GM12878 (cell line): ENCODE data around the gene GZF1. TPM values are rescaled to one million over a fixed set of nuclear protein-coding genes. Genes with fewer than 3 reads are reported as not detected.

Experiments used
- ATAC-seq: fragments of 200-7000 bp; cut with Tn5 transposase; 3 replicates; pipeline ENCODE4 v1.9.1; 2020; ENCODE audit warnings: mild to moderate bottlenecking, moderate library complexity
- BruUV-seq: library from RNA; stranded (reverse); fragments of 400-500 nt; replicated peaks from 2 replicates; lab custom pipeline; 2021; lab: Mats Ljungman, UMichigan
- CTCF ChIA-PET: fragments of 300-600 bp; sonication (Branson Sonifier 250); formaldehyde crosslinking; extraction: SDS; loops from one replicate; lab custom pipeline; 2021; ENCODE audit warnings: inconsistent platforms; lab: Yijun Ruan, JAX
- POLR2A ChIA-PET: fragments of 350-600 bp; formaldehyde crosslinking; extraction: SDS; loops from one replicate; lab custom pipeline; 2021; ENCODE audit warnings: inconsistent platforms; lab: Charles Lee
- RAD21 ChIA-PET: fragments of 300-600 bp; sonication (Branson Sonifier 250); formaldehyde crosslinking; loops from one replicate; lab custom pipeline; 2023; ENCODE audit warnings: antibody characterized with exemption; ENCODE audit not compliant: unreplicated experiment; lab: Charles Lee
- SMC1A ChIA-PET: fragments of 300-600 bp; sonication (Branson Sonifier 250); formaldehyde crosslinking; loops from one replicate; lab custom pipeline; 2023; ENCODE audit not compliant: unreplicated experiment, uncharacterized antibody; lab: Charles Lee
- DNase-seq: peaks from one replicate; pipeline ENCODE4 v3.0.0-alpha.2; 2011; ENCODE audit warnings: low read depth, low spot score
- FAIRE-seq: peaks from 3 replicates; lab custom pipeline; 2011; peaks lifted over from hg19 to GRCh38; lab: Jason Lieb, UNC
- H2AFZ ChIP-seq: 2 replicates; pipeline ENCODE4 v1.6.0; 2011; ENCODE audit warnings: low read depth, low read length, control low read depth; ENCODE audit not compliant: control insufficient read depth
- H3K27ac ChIP-seq: 2 replicates; pipeline ENCODE4 v1.5.1; 2011; ENCODE audit warnings: control low read depth; ENCODE audit not compliant: control insufficient read depth, insufficient read depth
- H3K27me3 ChIP-seq, 2 experiments: replicated peaks in 1 of 2; 2 replicates each; pipeline versions ENCODE4 v1.6.0 to v1.6.1; 2011; ENCODE audit warnings: low read length in 1 of 2; ENCODE audit not compliant: control insufficient read depth in 2 of 2, insufficient read depth in 2 of 2
- H3K36me3 ChIP-seq, 2 experiments: 2 replicates each; pipeline ENCODE4 v1.5.1; 2011; ENCODE audit warnings: low read length in 1 of 2; ENCODE audit not compliant: control insufficient read depth in 2 of 2, insufficient read depth in 2 of 2
- H3K4me1 ChIP-seq: 2 replicates; pipeline ENCODE4 v1.6.1; 2011; ENCODE audit warnings: mild to moderate bottlenecking, low read length, moderate library complexity, mixed read lengths; ENCODE audit not compliant: control insufficient read depth, insufficient read depth
- H3K4me2 ChIP-seq: 2 replicates; pipeline ENCODE4 v1.6.0; 2011; ENCODE audit warnings: control low read depth; ENCODE audit not compliant: control insufficient read depth, insufficient read depth
- H3K4me3 ChIP-seq: fragments of 200-600 bp; sonication (generic); 2 replicates; pipeline ENCODE4 v1.5.1; 2016
- H3K79me2 ChIP-seq: 2 replicates; pipeline ENCODE4 v1.6.0; 2011; ENCODE audit warnings: low read length; ENCODE audit not compliant: control insufficient read depth, insufficient read depth
- H3K9ac ChIP-seq: 2 replicates; pipeline ENCODE4 v1.8.0; 2011; ENCODE audit warnings: low read length, control low read depth, mixed read lengths; ENCODE audit not compliant: control insufficient read depth, insufficient read depth
- H3K9me3 ChIP-seq: replicated peaks from 3 replicates; pipeline ENCODE4 v1.5.1; 2011; ENCODE audit warnings: mild to moderate bottlenecking, low read length; ENCODE audit not compliant: control insufficient read depth, insufficient read depth
- H4K20me1 ChIP-seq: 2 replicates; pipeline ENCODE4 v1.6.0; 2011; ENCODE audit not compliant: control insufficient read depth, insufficient read depth
- ATF3 ChIP-seq: IDR thresholded peaks from 2 replicates; pipeline ENCODE4 v1.6.1; 2011; ENCODE audit warnings: low read depth, mild to moderate bottlenecking, low read length, moderate library complexity, borderline replicate concordance; ENCODE audit errors: extremely low read depth
- ESRRA ChIP-seq: IDR thresholded peaks from 2 replicates; pipeline ENCODE4 v1.6.1; 2012; ENCODE audit warnings: mild to moderate bottlenecking, low read length, improper control_type of control experiment
- HDAC6 ChIP-seq: fragments of 200-600 bp; sonication (generic); IDR thresholded peaks from one replicate; pipeline ENCODE4 v1.8.0; 2017; ENCODE audit warnings: antibody characterized with exemption; ENCODE audit not compliant: unreplicated experiment
- HDGF ChIP-seq: fragments of 450-650 bp; IDR thresholded peaks from 2 replicates; pipeline ENCODE4 v1.6.1; 2016; ENCODE audit warnings: antibody characterized with exemption
- KAT2A ChIP-seq: conservative IDR thresholded peaks from 2 replicates; pipeline ENCODE4 v1.6.1; 2011; ENCODE audit warnings: low read depth, low read length; ENCODE audit not compliant: control insufficient read depth
- KDM1A ChIP-seq: fragments of 200-600 bp; sonication (generic); IDR thresholded peaks from 2 replicates; pipeline ENCODE4 v1.6.1; 2016; ENCODE audit warnings: borderline replicate concordance
- KLF5 ChIP-seq: fragments of 450-650 bp; IDR thresholded peaks from 2 replicates; pipeline ENCODE4 v1.6.1; 2014; ENCODE audit warnings: mild to moderate bottlenecking; ENCODE audit not compliant: partially characterized antibody
- MAX ChIP-seq: IDR thresholded peaks from 2 replicates; pipeline ENCODE4 v1.6.1; 2012; ENCODE audit warnings: low read depth, low read length, improper control_type of control experiment
- MYC ChIP-seq: IDR thresholded peaks from 2 replicates; pipeline ENCODE4 v1.6.1; 2011; ENCODE audit warnings: mild to moderate bottlenecking, low read length, moderate library complexity, inconsistent platforms; ENCODE audit not compliant: insufficient read depth, insufficient replicate concordance, insufficient read length, severe bottlenecking
- NR2C1 ChIP-seq: fragments of 450-650 bp; IDR thresholded peaks from 2 replicates; pipeline ENCODE4 v1.6.1; 2017; ENCODE audit warnings: antibody characterized with exemption, mild to moderate bottlenecking, moderate library complexity
- PKNOX1 ChIP-seq: fragments of 450-650 bp; IDR thresholded peaks from 2 replicates; pipeline ENCODE4 v1.6.1; 2016; ENCODE audit warnings: mild to moderate bottlenecking
- POLR2AphosphoS5 ChIP-seq: IDR thresholded peaks from 2 replicates; pipeline ENCODE4 v1.6.1; 2011; ENCODE audit warnings: mild to moderate bottlenecking, low read length, inconsistent platforms
- SIX5 ChIP-seq: IDR thresholded peaks from 2 replicates; pipeline ENCODE4 v1.6.1; 2011; ENCODE audit warnings: mild to moderate bottlenecking, low read depth, low read length, moderate library complexity; ENCODE audit not compliant: severe bottlenecking
- SRF ChIP-seq, 2 experiments: IDR thresholded peaks; 2 replicates each; pipeline ENCODE4 v1.6.1; 2011; ENCODE audit warnings: low read depth in 2 of 2, low read length in 2 of 2, mild to moderate bottlenecking in 1 of 2, moderate library complexity in 1 of 2
- TBL1XR1 ChIP-seq: IDR thresholded peaks from 2 replicates; pipeline ENCODE4 v1.6.1; 2012; ENCODE audit warnings: low read depth, low read length, improper control_type of control experiment
- ZBTB4 ChIP-seq: fragments of 450-650 bp; formaldehyde crosslinking; IDR thresholded peaks from 2 replicates; pipeline ENCODE4 v1.4.0; 2022; ENCODE audit warnings: mild to moderate bottlenecking, moderate library complexity
- WGBS: methylation state at CpG from one replicate; pipeline ENCODE4 v1.1.6; 2016; ENCODE audit warnings: low lambda C conversion rate; ENCODE audit not compliant: insufficient replicate concordance, insufficient coverage; ENCODE audit errors: missing lambda C conversion rate; 5-methylcytosine and 5-hydroxymethylcytosine counted together
- in situ Hi-C: fragments of 300-500 bp; cut with MboI; formaldehyde crosslinking; loops from 9 replicates; pipeline ENCODE4 v1.14.3; 2018; ENCODE audit warnings: mixed read lengths
- intact Hi-C: fragments of 100-400 bp; cut with micrococcal nuclease; formaldehyde crosslinking; loops from one replicate; pipeline ENCODE4 v1.14.2; 2022; ENCODE audit not compliant: unreplicated experiment
- polyA plus RNA-seq, 11 experiments: library from polyadenylated mRNA; depleted of rRNA in 4 of 11; unstranded in 6 of 11; stranded (reverse) in 5 of 11; fragments of >200 nt; fragmentation: Nextera tagmentation in 4 of 11; fragmentation: Illumina TruSeq in 1 of 11; extraction: Ambion mirVana in 4 of 11; extraction: Trizol in 1 of 11; gene quantifications; 1 replicate in 1 of 11; 2 replicates in 10 of 11; pipeline versions ENCODE4 v1.2.1 to v1.2.3, GENCODE V29; 2011 to 2016; ENCODE audit warnings: inconsistent platforms in 2 of 11, missing spikeins in 2 of 11, low read depth in 1 of 11
- total RNA-seq, 4 experiments: library from RNA; depleted of rRNA in 3 of 4; stranded (reverse); fragments of >200 nt in 3 of 4; fragmentation: Illumina TruSeq in 1 of 4; extraction: Trizol in 1 of 4; gene quantifications; 2 replicates each; pipeline versions ENCODE4 v1.2.1 to v1.2.3, GENCODE V29; 2013 to 2021

The GZF1 gene
- total and polyA plus RNA-seq, 10 of the 15 experiments (the other 5 are each of a cell fraction or from before 2014, with no cell fraction given) = 2.2 to 19.5 (median 9.7) TPM

GRCh38 chr20:23415555-23415954, 53.6 kb downstream of the GZF1 start:
- H3K27ac ChIP-seq = no peak overlapping the region
- in situ Hi-C loops = loop anchor here (10.0 kb wide), 1 partner anchor 59 kb away; no protein-coding TSS in a partner anchor
- no peaks in the 10 kb centered on the region for H3K36me3 ChIP-seq
- H3K9ac ChIP-seq = no peak overlapping the region
- ChIA-PET POLR2A (no interaction called here), SMC1A (interaction anchor here (0.7 to 1.8 kb wide), 6 partner anchors 8 to 56 kb away, joined by 3 to 6 read pairs (median 3); no protein-coding TSS in a partner anchor)
- H3K27me3 ChIP-seq = no peaks in the 10 kb centered on the region
- BruUV-seq = no TSS peak
- no peak for FAIRE-seq
- H3K4me2 ChIP-seq = no peak overlapping the region
- H3K4me1 ChIP-seq = peaks cover 11% of the 10 kb centered on the region
- H3K79me2 ChIP-seq = peaks cover 70% of the 10 kb centered on the region
- H4K20me1 ChIP-seq = no peaks in the 10 kb centered on the region
- TF ChIP-seq KLF5 = no peak
- TF ChIP-seq ATF3 = no peak
- no peak for TF ChIP-seq HDAC6
- no peak for TF ChIP-seq ZBTB4 (CRISPR knock-in tag)
- TF ChIP-seq MAX = no peak
- TF ChIP-seq ESRRA = no peak
- no peak for TF ChIP-seq TBL1XR1
- TF ChIP-seq NR2C1 = no peak
- no peak for TF ChIP-seq MYC
- no peak for TF ChIP-seq POLR2AphosphoS5
- no peak for TF ChIP-seq KDM1A
- TF ChIP-seq SIX5 = no peak
- no peak for TF ChIP-seq HDGF
- no peak for TF ChIP-seq KAT2A
- TF ChIP-seq PKNOX1 = no peak
- TF ChIP-seq SRF (IDR thresholded peaks at IDR 0.05; ENCODE audit: low read depth in 2 of 2, low read length in 2 of 2) = no peak
- TF ChIP-seq, all 136 proteins: peak for 0
- ChIA-PET RAD21 (no interaction called here), CTCF (interaction anchor here (0.9 to 9.4 kb wide), 3 partner anchors 41 to 66 kb away, joined by 3 to 56 read pairs (median 4); partner anchors contain the start of gene NXT1)
- intact Hi-C loops = no loop called here
- H2AFZ ChIP-seq = no peak overlapping the region
- DNase-seq (no peak), ATAC-seq (no peak)
- H3K4me3 ChIP-seq = no peak overlapping the region; the same call in 1 of the 2 replicates
- 87% methylated on average over 5 of the region's 5 CpGs for WGBS
- H3K9me3 ChIP-seq = no peaks in the 10 kb centered on the region
